NCI-H446 treated with DMSO at 0.1 percent for 48 hours (cell line): ENCODE measurements around the gene KRTAP29-1.
"Not testable (repeated sequence)": the region's sequence is repeated elsewhere in the genome, so short reads cannot be mapped to it uniquely, and the experiment has no call there.

Source experiments
- DNase-seq: peaks from one replicate; lab custom pipeline; 2025; lab: John Stamatoyannopoulos, UW

The KRTAP29-1 gene, protein sequence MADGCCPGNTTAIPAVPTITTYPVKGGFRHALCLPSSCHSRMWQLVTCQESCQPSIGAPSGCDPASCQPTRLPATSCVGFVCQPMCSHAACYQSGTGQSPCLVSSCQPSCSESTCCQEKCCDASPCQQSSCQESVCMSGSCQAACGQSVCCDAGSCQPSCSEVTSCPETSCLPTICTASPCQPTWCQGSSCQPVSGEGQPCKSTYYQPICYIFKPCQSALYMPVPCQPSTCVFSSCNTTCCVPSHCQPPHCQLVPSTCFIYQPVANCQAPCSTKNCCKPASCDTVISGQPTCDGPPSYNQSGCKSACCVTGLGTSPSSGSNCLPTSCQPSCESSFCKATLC

DNA sequence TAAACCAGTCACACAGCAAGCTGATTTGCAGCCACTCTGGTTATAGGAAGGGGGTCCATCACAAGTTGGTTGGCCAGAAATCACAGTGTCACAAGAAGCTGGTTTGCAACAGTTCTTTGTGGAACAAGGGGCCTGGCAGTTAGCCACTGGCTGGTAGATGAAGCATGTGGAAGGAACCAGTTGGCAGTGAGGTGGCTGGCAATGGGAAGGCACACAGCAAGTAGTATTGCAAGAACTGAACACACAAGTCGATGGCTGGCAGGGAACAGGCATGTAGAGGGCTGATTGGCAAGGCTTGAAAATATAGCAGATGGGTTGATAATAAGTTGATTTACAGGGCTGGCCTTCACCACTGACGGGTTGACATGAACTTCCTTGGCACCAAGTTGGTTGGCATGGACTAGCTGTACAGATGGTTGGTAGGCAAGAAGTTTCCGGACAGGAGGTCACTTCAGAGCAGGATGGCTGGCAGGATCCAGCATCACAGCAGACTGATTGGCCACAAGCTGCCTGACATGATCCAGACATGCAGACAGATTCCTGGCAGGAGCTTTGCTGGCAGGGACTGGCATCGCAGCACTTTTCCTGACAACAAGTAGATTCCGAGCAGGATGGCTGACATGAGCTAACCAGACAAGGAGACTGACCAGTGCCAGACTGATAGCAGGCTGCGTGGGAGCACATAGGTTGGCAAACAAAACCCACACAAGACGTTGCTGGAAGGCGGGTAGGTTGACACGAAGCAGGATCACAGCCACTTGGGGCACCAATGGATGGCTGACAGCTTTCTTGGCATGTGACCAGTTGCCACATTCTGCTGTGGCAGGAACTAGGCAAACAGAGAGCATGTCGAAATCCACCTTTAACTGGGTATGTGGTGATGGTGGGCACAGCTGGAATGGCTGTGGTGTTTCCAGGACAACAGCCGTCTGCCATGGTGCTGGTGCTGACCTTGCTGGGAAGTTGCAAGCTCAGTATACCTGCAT is at the start of gene KRTAP29-1:
KRTAP29-1 (minus strand) TSS at position 936 of the 986 bp plus-strand sequence; CDS start at position 936, 0 bp downstream.
- DNase-seq: peak; percentile 92

DNA sequence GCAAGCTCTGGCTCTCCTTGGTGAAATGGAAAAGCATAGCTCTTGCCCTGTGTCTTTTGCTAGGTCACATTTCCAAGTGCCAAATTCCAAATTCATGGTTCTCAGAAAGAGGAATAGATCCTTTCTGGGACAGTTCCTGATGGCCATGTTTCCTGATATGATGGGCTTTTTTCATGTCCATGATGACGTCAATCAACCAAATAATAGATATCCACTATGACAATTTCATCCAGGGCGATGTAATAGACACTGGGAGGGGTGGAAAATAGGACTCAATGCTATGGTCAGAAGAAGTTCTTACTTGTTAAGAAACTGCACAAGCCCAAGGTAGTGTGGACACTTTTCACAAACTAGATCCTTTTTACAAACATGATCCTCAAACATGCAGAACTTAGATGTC is 48.5 kb upstream of the KRTAP29-1 start:
- DNase-seq: no peak

DNA sequence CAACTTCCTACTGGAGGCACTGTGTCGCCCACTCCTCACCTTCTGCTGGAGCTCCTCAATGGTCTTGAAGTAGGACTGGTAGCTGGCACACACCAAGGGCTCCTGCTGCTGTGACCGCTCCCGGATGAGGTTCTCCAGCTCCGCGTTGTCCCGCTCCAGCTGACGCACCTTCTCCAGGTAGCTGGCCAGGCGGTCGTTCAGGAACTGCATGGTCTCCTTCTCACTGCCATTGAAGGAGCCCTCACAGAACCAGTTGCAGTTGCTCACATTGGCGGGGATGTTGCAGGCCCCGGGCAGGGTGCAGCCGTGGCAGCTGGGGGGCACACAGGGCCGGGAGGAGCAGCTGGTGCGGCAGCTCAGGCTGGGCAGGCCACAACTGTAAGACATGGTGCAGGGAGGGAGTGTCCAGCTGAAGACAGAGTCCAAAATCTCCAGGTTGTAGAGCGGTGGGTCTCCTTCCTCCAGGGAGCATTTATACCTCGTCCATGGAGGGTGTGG is 47.8 kb upstream of the KRTAP29-1 start, which contains the start of gene KRT33A:
KRT33A (minus strand) TSS at position 448 of the 498 bp plus-strand sequence; CDS start at position 387, 61 bp downstream.
- DNase-seq: not testable (repeated sequence)

DNA sequence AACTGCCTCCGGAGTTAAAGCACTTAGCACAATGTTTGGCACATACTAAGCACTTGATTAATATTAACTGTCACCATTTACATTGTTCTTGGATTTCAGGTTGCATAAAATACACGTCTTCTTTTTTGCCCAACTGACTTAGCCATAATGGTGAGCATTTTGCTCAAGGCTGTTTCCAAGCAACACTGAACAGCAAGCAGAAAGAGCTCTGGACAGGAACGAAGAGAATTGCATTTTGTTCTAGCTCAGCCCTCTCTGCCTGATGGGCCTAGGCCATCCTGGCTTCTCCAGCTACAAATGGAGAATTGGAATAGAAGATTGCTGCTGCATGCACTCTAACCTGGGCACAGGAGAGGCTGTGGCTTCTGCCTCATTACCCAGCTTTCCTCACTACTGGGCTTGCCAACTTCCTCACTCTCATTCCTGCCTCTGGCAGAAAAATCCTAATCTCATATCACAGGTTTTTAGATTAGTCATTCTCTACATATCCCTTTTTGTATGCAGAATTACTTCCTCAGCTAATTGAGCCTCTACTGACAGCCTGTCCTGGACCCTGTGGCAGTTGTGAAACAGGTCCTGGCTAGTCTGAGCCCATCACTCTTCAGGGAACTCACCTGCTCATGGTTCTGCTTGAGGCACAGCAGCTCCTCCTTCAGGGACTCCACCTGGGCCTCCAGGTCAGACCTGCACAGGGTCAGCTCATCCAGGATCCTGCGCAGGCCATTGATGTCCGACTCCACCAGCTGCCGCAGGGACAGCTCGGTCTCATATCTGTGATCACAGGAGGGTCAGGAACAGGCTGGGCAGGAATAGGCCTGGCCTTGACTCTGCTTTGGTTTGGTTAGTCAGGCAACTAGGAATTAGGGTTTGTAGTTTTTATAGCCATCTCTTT is 45.5 kb upstream of the KRTAP29-1 start:
- no peak for DNase-seq

DNA sequence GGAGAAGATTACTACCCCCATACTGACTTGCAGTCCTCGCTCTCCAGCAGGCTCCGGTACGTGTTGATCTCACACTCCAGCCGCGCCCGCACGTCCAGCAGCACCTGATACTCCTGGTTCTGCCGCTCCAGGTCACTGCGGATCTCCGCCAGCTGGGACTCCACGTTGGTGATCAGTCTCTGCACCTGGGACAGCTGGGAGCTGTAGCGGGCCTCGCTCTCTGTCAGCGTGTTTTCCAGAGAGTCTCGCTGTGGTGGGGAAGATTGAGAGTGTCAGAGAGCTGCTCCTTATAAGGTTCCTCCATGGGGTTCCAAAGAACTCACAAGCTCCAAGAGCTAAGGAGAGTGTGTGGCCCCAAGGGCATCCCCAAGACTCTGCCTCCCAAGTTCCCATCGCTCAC is 43.8 kb upstream of the KRTAP29-1 start:
- not testable (repeated sequence) for DNase-seq

DNA sequence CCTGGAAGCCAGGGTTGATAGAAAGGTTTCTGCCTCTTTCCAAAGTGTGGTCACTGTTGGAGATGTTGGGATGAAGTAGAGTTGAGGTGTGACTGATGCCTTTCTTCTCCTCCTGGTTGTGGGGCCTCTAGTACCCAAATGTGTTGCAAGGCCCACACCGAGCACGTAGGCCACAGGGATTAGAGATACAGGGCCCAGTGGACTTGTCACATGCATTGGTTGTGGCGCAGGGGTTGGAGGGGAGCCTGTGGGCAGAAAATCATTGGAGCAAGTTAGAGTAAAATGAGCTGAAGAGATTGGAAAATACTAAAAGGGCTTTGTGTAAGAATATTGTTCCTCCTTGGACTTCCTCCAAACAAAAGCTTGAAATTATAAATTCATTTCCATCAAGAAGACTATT is 43.3 kb upstream of the KRTAP29-1 start:
- no peak for DNase-seq

DNA sequence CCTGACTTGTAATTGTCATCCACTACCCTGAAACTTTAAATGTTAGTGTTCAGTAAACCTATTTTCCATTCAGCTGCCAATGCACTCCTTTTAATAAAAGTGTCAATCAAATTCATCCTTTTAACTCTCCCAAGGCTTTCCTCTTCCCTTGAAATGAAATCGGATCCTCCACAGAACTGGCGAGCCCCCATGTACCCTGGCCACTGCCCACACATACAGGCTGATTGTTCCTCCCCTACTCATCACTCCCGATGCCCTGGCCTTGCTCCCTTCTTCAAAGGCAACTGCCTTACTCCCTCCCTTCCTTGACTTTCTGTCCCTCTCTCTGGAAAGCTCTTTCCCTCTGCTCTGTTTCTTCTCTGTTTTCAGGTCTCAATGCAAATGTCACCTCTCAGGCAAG is 40.4 kb upstream of the KRTAP29-1 start:
- no peak for DNase-seq

DNA sequence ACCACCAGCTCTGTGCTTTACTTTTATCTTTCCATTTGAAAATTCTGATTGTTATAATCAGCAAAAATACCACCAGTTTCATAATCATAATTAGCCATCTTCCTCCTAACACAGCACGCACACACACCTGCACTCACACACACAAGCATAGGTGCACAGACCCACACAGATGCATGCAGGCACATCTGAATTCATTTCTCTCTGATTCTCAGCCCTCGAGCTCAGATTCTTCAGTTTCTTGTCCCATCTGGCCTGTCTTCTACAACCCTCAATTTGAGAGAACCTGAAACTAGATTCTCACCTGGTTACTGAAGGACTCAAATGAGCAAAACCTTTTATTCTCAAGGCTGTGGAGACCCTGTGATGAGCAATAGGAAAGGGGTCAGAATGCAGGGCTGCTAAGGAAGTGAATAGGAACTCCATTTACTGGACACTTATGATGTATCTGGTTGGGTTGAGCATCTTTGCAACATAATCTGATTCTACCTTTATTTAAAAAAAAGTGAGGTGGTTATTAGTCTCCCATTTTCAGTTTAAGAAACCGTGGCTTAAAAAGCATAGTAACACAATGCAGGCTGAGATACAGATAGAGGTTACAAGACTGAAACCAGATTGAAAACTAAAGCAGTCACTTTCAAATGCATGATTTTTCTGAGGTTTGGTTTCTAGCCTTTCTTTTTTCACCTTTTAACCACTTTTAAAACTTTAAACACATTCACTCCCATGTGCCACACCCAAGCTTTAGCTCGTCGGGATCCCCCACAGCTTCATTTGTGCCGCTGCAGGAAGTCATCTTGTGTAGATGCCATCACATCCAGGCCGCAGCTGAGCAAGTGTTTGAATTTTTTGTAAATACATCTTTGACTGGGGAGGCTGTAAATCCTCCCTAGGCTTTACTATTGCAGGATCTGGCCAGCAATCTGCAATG is 38.5 kb upstream of the KRTAP29-1 start:
- DNase-seq: no peak

DNA sequence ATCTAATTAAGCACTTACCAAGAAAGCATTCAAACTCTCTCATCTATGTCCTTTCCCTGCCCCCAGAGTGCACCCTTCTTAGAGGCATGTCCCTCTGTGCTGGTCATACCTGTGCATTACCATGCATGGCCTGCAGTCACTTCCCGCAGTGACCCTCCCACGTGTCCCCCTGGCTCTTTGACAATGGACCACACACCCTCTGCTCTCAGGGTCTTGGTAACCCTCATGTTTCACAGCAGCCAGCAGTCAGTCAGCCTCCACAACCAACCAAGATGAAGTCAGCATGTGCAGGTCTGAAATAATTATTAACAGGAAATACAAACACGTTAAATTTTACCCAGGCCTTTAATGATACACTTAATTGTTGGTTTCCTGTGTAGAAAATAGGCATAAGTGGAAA is 37.8 kb upstream of the KRTAP29-1 start:
- no peak for DNase-seq

DNA sequence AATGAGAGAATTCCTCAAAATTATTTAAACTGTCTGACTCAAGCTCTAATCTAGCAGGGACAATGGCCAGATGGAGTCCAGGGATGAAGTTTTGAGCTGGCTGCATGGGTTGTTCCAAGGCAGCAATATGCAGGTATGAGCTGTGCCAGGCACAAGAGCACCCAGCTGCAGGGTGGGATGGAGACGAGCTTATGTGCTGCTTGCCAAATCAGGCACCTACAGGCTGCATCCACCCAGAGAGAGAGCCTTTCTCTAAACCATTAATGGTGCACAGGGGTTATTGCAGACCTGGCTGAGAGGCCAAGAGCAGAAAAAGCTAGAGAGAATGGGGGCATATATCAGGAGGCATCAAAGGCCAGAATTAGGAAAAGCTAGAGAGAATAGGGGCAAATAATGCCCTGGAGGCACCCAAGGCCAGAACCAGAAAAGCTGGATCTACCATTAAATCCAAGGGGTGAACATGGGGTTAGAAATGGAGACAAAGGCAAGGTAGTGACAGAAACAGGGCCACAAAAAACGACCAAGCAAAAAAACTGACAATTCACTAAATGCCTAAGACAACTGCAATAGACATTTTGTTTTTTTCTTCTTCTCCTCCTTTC is 37.0 kb upstream of the KRTAP29-1 start:
- DNase-seq: no peak

DNA sequence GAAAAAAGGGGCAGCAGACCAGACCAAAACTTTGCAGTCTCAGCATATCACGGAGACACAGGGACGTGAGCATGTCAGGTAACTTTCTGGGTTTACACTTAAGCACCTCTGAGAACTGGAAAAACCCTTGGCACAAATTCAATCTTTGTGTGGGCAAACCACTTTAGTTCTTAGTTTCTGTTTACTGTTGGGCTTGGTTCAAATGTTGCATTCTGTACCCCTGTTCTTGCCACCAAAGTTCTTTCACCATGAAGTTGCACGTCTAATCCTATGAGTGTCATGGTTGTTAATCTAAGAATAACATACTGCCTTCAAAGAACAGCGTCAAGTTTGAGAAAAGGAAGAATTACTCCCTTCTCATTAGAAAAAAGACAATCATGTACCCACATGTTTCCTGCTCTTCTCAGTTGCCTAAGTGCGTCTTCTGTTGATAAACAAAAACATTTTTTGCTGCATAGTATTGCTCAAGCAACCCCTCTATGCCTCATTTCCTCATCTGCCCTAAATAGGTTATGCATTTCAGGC is 36.4 kb upstream of the KRTAP29-1 start:
- no peak for DNase-seq

DNA sequence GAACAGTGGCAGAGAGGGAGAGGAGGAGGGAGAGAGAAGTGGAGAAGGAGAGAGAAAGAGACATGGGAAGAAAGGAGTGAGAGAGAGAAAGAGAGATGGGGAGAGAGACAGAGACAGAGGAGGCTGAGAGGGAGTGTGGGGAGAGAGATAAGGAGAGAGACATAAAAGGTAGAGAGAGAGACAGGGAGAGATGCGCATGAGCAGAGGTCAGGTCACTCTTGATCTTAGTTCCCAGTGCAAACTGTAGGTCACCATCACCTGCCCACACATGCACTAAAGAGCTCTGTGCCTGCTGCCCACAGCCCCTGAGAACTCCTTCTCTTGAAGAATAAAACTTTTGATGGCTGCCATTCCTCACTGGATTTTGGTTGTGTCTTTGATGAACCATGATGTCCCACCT is 33.1 kb upstream of the KRTAP29-1 start:
- DNase-seq: no peak

DNA sequence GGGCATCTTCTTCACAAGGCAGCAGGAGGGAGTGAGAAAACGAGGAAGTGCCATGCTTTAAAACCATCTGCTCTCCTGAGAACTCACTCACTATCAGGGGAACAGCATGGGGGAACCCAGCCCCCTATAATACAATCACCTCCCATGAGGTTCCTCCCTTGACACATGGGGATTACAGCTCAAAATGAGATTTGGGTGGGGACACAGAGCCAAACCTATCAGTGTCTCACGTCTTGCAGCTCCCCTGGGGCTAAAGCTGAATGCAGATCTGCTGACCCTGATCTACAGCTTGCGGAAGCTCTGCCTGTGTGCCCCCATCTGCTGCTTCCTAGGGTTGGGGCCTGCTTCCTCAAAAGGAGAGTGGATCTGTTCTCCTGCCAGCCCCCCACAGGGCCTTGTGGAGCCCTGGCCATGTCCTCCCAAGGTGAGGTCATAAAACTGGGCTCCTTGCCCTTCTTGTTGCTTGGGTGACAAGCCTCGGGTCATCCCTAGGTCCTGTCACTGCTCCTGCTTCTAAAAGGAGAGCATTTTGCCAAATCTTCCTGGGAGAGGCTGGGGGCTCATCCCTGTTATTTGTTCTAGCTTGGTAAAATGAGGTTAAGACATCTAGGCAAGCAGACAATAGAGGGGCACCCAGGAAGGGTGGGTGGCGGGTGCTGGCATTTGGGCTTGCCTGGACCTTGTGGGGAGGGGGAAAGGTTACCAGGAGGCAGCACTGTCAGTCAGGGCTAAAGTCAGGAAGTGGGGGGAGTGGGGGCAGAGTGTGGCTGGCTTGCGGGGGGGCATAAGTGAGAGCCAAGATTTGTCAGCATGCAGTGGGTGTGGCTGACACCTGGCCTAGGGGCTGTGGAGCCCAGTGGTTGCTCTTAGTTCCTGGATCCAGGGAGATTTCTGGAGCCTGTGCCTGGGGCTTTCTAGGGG is 32.0 kb upstream of the KRTAP29-1 start:
- no peak for DNase-seq

DNA sequence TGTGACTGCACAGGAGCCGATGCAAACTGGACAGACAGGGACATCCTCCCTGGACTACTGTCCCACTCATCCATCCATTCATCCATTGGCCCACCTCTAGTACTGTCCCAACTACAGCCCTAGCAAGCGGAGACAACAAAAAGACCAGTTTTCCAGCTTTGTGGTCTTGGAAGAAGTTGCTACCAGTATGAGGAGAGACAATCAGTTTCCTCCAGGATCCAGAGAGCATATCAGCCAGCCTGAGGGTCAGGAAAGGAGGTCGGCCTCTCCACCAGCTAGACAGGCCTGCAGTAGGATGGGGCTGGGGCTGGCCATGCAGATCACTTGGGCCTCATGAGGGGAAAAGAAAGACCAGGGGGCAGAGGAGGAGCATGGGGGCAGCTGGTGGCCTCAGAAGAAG is 31.2 kb upstream of the KRTAP29-1 start:
- DNase-seq: no peak

DNA sequence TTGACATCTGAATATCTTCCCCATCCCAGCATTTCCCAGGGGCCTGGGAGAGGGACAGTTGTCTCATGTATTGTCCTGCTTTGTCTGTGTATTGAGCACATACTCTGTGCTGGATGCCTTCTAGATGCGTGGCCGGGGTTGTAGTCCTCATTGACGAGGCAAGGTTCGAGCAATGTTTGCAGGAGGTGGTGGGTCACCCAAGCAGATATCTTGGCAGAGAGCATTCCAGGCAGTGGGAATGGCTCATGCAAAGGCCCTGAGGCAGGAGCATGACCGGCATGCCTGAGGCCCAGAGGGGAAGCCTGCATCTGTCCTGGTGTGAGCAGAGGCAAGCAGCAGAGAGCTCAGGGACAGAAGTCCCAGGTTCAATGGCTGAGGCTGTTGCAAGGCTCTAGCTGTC is 30.4 kb upstream of the KRTAP29-1 start:
- no peak for DNase-seq

DNA sequence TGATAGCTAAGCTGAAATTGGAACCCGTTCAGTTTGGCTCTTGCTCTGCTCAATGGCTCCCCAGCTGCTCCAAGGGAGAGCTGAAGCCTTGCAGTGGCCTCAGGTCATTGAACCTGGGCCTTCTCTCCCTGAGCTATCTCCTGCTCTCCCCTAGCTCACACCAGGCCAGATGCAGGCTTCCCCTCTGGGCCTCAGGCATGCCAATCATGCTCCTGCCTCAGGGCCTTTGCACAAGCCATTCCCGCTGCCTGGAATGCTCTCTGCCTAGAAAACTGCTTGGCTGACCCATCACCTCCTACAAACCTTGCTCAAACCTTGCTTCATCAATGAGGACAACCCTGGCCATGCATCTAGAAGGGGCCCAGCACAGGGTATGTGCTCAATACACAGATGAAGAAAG is 29.6 kb upstream of the KRTAP29-1 start:
- no peak for DNase-seq

DNA sequence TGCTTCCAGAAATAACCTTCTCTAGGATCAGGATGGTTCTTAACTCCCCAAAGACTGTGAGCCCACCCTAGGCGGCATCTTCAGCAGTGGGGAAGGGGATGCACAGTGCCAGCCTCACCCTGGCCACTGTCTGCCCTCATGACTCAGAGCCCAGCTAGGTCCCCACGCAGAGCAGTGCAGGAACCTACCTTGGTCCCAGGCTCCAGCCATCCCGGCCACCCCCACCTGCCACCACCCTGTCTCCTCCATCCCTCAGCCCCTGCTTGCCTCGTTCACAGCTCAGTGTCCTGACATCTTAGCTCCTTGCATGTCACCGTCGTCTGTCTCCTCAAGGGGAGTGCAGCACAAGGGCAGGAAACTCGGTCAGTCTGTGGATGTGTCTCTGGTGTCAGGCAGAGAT is 29.0 kb upstream of the KRTAP29-1 start:
- no peak for DNase-seq

DNA sequence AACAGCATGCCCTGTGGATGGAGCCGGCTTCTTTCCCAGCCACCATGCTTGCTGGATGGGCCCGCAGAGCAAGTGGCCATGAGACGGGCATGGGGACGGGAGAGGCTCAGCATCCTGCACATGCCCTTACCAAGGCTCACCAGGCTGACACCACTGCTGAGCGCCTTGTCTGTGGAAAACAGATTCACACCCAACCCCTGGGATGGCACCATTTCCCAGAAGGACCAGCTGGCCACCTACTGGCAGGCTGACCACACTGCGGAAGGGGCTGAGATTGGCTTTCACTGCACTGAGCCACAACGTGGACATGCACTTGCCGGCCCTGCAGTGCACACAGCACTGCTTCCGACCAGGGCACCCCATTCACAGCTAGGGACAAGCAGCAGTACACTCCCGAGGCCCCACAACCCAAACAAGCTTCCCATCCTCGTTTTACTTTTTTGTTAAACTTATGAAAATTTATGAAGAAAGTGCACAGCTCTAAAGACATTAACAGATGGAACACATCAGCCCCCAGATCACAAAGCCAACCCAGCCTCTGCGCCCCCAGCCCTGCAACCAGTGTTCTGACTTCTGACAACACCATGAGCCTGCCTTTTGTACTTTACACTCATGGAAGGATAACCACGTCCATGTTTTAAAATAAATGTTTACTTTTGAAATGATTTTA is 26.8 kb upstream of the KRTAP29-1 start:
- no peak for DNase-seq
